OCI-LY7 (cell line): Measurements from ENCODE around the gene TST. TPM values are rescaled to one million over a fixed set of nuclear protein-coding genes. Genes with fewer than 3 reads are reported as not detected.

Experiments
- BruUV-seq: library from RNA; stranded (reverse); fragments of 400-500 nt; replicated peaks from 2 replicates; lab custom pipeline; 2021; lab: Mats Ljungman, UMichigan
- CTCF ChIA-PET: fragments of 300-600 bp; sonication (Branson Sonifier 250); formaldehyde crosslinking; loops from one replicate; lab custom pipeline; 2022; ENCODE audit warnings: antibody characterized with exemption; ENCODE audit not compliant: unreplicated experiment; lab: Charles Lee
- POLR2A ChIA-PET: fragments of 300-600 bp; sonication (Branson Sonifier 250); formaldehyde crosslinking; loops from one replicate; lab custom pipeline; 2022; ENCODE audit warnings: antibody characterized with exemption; lab: Charles Lee
- DNase-seq: peaks from one replicate; pipeline ENCODE4 v3.0.0-alpha.2; 2015; ENCODE audit warnings: low spot score
- H2AFZ ChIP-seq: fragments of 200-600 bp; sonication (generic), shearing (Covaris generic); 2 replicates; pipeline ENCODE4 v1.6.1; 2014; ENCODE audit warnings: mild to moderate bottlenecking, antibody characterized with exemption, low read length, moderate library complexity
- H3K27ac ChIP-seq: fragments of 200-600 bp; sonication (generic); 2 replicates; pipeline ENCODE4 v1.5.1; 2014; ENCODE audit warnings: mixed run types, low read depth, mild to moderate bottlenecking, moderate library complexity, low read length, inconsistent platforms; ENCODE audit not compliant: poor library complexity, severe bottlenecking
- H3K36me3 ChIP-seq: fragments of 200-600 bp; sonication (generic); 2 replicates; pipeline ENCODE4 v1.6.1; 2014; ENCODE audit warnings: mild to moderate bottlenecking, antibody characterized with exemption, low read length, moderate library complexity, mixed read lengths; ENCODE audit not compliant: insufficient read depth
- H3K4me1 ChIP-seq: fragments of 200-600 bp; sonication (generic); 2 replicates; pipeline ENCODE4 v1.5.1; 2014; ENCODE audit warnings: mild to moderate bottlenecking, low read length; ENCODE audit not compliant: insufficient read depth, poor library complexity, severe bottlenecking
- H3K4me2 ChIP-seq: fragments of 200-600 bp; sonication (generic); 2 replicates; pipeline ENCODE4 v1.6.1; 2014; ENCODE audit warnings: mild to moderate bottlenecking, low read length
- H3K4me3 ChIP-seq: fragments of 200-600 bp; sonication (generic); 2 replicates; pipeline ENCODE4 v1.5.1; 2014; ENCODE audit warnings: mild to moderate bottlenecking, low read depth, low read length; ENCODE audit not compliant: poor library complexity, severe bottlenecking
- H3K79me2 ChIP-seq: fragments of 200-600 bp; sonication (generic); 2 replicates; pipeline ENCODE4 v1.6.1; 2016; ENCODE audit warnings: low read depth, mild to moderate bottlenecking, low read length, moderate library complexity, mixed read lengths; ENCODE audit not compliant: insufficient read depth
- H3K9me2 ChIP-seq: fragments of 200-600 bp; sonication (generic); 2 replicates; pipeline ENCODE4 v1.6.1; 2016; ENCODE audit warnings: mild to moderate bottlenecking, low read length, mixed read lengths; ENCODE audit not compliant: insufficient read depth
- H3K9me3 ChIP-seq: fragments of 200-600 bp; sonication (generic); 2 replicates; pipeline ENCODE4 v1.6.1; 2014; ENCODE audit warnings: mild to moderate bottlenecking, mixed run types, low read length, mixed read lengths
- H4K20me1 ChIP-seq: fragments of 200-600 bp; sonication (generic); 2 replicates; pipeline ENCODE4 v1.6.1; 2014; ENCODE audit warnings: mild to moderate bottlenecking, antibody characterized with exemption, low read length, moderate library complexity, mixed read lengths; ENCODE audit not compliant: insufficient read depth
- CTCF ChIP-seq: fragments of 200-600 bp; sonication (generic); conservative IDR thresholded peaks from 2 replicates; pipeline ENCODE4 v1.5.1; 2014; ENCODE audit warnings: mild to moderate bottlenecking, antibody characterized with exemption, low read length, moderate library complexity, mixed read lengths
- EZH2phosphoT487 ChIP-seq: fragments of 200-600 bp; sonication (generic); IDR thresholded peaks from 2 replicates; pipeline ENCODE4 v1.6.1; 2018; ENCODE audit warnings: low read depth, borderline replicate concordance, mild to moderate bottlenecking, mixed run types, antibody characterized with exemption, low read length, moderate library complexity, mixed read lengths
- intact Hi-C: fragments of 100-400 bp; cut with micrococcal nuclease; formaldehyde crosslinking; loops from one replicate; pipeline ENCODE4 v1.10.0; 2022; ENCODE audit not compliant: unreplicated experiment
- total RNA-seq, 2 experiments: library from RNA; depleted of rRNA in 1 of 2; stranded (reverse); fragments of >200 nt in 1 of 2; shearing (Covaris generic) in 1 of 2; gene quantifications; 2 replicates each; pipeline ENCODE4 v1.2.3, GENCODE V29; 2014 to 2022

Gene TST
- total RNA-seq, 2 experiments from 2014 or later: 36.0 to 41.5 TPM

GRCh38 chr22:37043209-37043827 lies 24.1 kb upstream of the TST start:
- Histone ChIP-seq H3K4me2 (no peak overlapping the region), H3K4me3 (no peak overlapping the region), H3K9me3 (no peaks in the 10 kb centered on the region), H2AFZ (no peak overlapping the region), H3K4me1 (no peaks in the 10 kb centered on the region), H3K79me2 (no peaks in the 10 kb centered on the region), H3K9me2 (no peaks in the 10 kb centered on the region), H4K20me1 (no peaks in the 10 kb centered on the region), H3K27ac (no peak overlapping the region), H3K36me3 (no peaks in the 10 kb centered on the region)
- ChIA-PET CTCF (interaction anchor here (0.6 kb wide), 1 partner anchor 257 kb away, joined by 3 read pairs; no protein-coding TSS in a partner anchor), POLR2A (interaction anchor here (0.5 to 1.6 kb wide), 3 partner anchors 13 to 367 kb away, joined by 3 to 6 read pairs (median 4); no protein-coding TSS in a partner anchor)
- no peak for DNase-seq
- no peak for TF ChIP-seq EZH2phosphoT487
- TF ChIP-seq CTCF: no peak
- BruUV-seq: no TSS peak
- intact Hi-C loops: no loop called here

- Histone ChIP-seq H4K20me1 (no peaks in the 10 kb centered on the region), H3K4me3 (no peak overlapping the region), H2AFZ (no peak overlapping the region), H3K4me2 (no peak overlapping the region), H3K36me3 (no peaks in the 10 kb centered on the region), H3K9me2 (no peaks in the 10 kb centered on the region), H3K9me3 (no peaks in the 10 kb centered on the region), H3K4me1 (no peaks in the 10 kb centered on the region), H3K79me2 (no peaks in the 10 kb centered on the region), H3K27ac (no peak overlapping the region)
- no peak for TF ChIP-seq EZH2phosphoT487
- TF ChIP-seq CTCF: no peak
- no TSS peak for BruUV-seq
- ChIA-PET POLR2A (no interaction called here), CTCF (no interaction called here)
- intact Hi-C loops: no loop called here
- no peak for DNase-seq
These were observed 20.2 kb upstream of the TST start for GRCh38 chr22:37039466-37039865.

GRCh38 chr22:37037669-37038068 lies 18.4 kb upstream of the TST start:
- no peak for DNase-seq
- Histone ChIP-seq H3K9me2 (no peaks in the 10 kb centered on the region), H3K36me3 (no peaks in the 10 kb centered on the region), H3K4me2 (no peak overlapping the region), H3K4me1 (no peaks in the 10 kb centered on the region), H3K9me3 (no peaks in the 10 kb centered on the region), H3K27ac (no peak overlapping the region), H2AFZ (no peak overlapping the region), H4K20me1 (no peaks in the 10 kb centered on the region), H3K4me3 (no peak overlapping the region), H3K79me2 (no peaks in the 10 kb centered on the region)
- TF ChIP-seq CTCF (no peak), EZH2phosphoT487 (no peak)
- CTCF ChIA-PET: no interaction called here
- no TSS peak for BruUV-seq
- POLR2A ChIA-PET: no interaction called here
- intact Hi-C loops: no loop called here
